ENCODE measurements around the gene OR10A2.
"Not testable (repeated sequence)": the region's sequence is repeated elsewhere in the genome, so short reads cannot be mapped to it uniquely, and the experiment has no call there.

The OR10A2 gene

GRCh38 chr11:6862961-6863360 lies at the start of gene OR10A2:
TSS of gene OR10A2 (plus strand) at chr11:6863057. CDS start at chr11:6869755, 6,698 bp downstream.
- no peak for DNase-seq (ENCODE audit: low read depth)

- DNase-seq (ENCODE audit: low read depth) = no peak
These were observed 49.2 kb upstream of the OR10A2 start for GRCh38 chr11:6813656-6814055.

- DNase-seq (ENCODE audit: low read depth) = no peak
These were observed 45.2 kb upstream of the OR10A2 start for GRCh38 chr11:6817694-6818093.

- no peak for DNase-seq (ENCODE audit: low read depth)
These were observed 43.9 kb upstream of the OR10A2 start for GRCh38 chr11:6818967-6819366.

GRCh38 chr11:6824136-6824823 lies 38.6 kb upstream of the OR10A2 start:
- DNase-seq (ENCODE audit: low read depth) = no peak

GRCh38 chr11:6825231-6825744 lies 37.6 kb upstream of the OR10A2 start:
- no peak for DNase-seq (ENCODE audit: low read depth)

- DNase-seq (ENCODE audit: low read depth) = no peak
These were observed 34.8 kb upstream of the OR10A2 start for GRCh38 chr11:6828103-6828502.

GRCh38 chr11:6833356-6833755 lies 29.5 kb upstream of the OR10A2 start:
- no peak for DNase-seq (ENCODE audit: low read depth)

GRCh38 chr11:6834021-6834420 lies 28.8 kb upstream of the OR10A2 start:
- DNase-seq (ENCODE audit: low read depth) = no peak

GRCh38 chr11:6841694-6842093 lies 21.2 kb upstream of the OR10A2 start:
- DNase-seq (ENCODE audit: low read depth) = no peak

- DNase-seq (ENCODE audit: low read depth) = no peak
These were observed 19.2 kb upstream of the OR10A2 start for GRCh38 chr11:6843670-6844069.

GRCh38 chr11:6844356-6844755 lies 18.5 kb upstream of the OR10A2 start:
- DNase-seq (ENCODE audit: low read depth) = no peak

GRCh38 chr11:6845383-6845782 lies 17.5 kb upstream of the OR10A2 start, which contains the start of gene OR10A5:
TSS of gene OR10A5 (plus strand) at chr11:6845683. CDS start at chr11:6845683, 0 bp downstream.
- DNase-seq (ENCODE audit: low read depth) = no peak

- DNase-seq (ENCODE audit: low read depth) = no peak
These were observed 12.3 kb upstream of the OR10A2 start for GRCh38 chr11:6850526-6850925.

- DNase-seq (ENCODE audit: low read depth) = not testable (repeated sequence)
These were observed 8.1 kb upstream of the OR10A2 start for GRCh38 chr11:6854801-6855200.

GRCh38 chr11:6855971-6856541 lies 6.8 kb upstream of the OR10A2 start:
- DNase-seq (ENCODE audit: low read depth) = no peak

GRCh38 chr11:6856871-6857270 lies 6.0 kb upstream of the OR10A2 start:
- no peak for DNase-seq (ENCODE audit: low read depth)

GRCh38 chr11:6864438-6864837 lies 1.6 kb downstream of the OR10A2 start:
- no peak for DNase-seq (ENCODE audit: low read depth)

GRCh38 chr11:6871278-6871677 lies 8.4 kb downstream of the OR10A2 start:
- DNase-seq (ENCODE audit: low read depth) = no peak

- no peak for DNase-seq (ENCODE audit: low read depth)
These were observed 12.9 kb downstream of the OR10A2 start for GRCh38 chr11:6875761-6876160.

- no peak for DNase-seq (ENCODE audit: low read depth)
These were observed 13.5 kb downstream of the OR10A2 start, which contains the start of gene OR10A4 for GRCh38 chr11:6876325-6876724. TSS of gene OR10A4 (plus strand) at chr11:6876625. CDS start at chr11:6876648, 23 bp downstream.

- DNase-seq (ENCODE audit: low read depth) = no peak
These were observed 14.1 kb downstream of the OR10A2 start for GRCh38 chr11:6876914-6877313.

- no peak for DNase-seq (ENCODE audit: low read depth)
These were observed 19.9 kb downstream of the OR10A2 start for GRCh38 chr11:6882751-6883150.

- not testable (repeated sequence) for DNase-seq (ENCODE audit: low read depth)
These were observed 24.9 kb downstream of the OR10A2 start for GRCh38 chr11:6887711-6888110.
